HEK293 (cell line): ENCODE results near the gene ZNF488.

Experiments used
- CTCF ChIA-PET: fragments of 350-600 bp; formaldehyde crosslinking; extraction: SDS; loops from one replicate; lab custom pipeline; 2021; ENCODE audit warnings: antibody characterized with exemption; lab: Yijun Ruan, JAX
- POLR2A ChIA-PET: fragments of 300-600 bp; formaldehyde crosslinking; extraction: SDS; loops from one replicate; lab custom pipeline; 2020; ENCODE audit warnings: antibody characterized with exemption, inconsistent platforms; lab: Yijun Ruan, JAX
- H3K27ac ChIP-seq: fragments of 200-500 bp; sonication (Bioruptor generic); 2 replicates; pipeline ENCODE4 v1.5.1; 2014; ENCODE audit warnings: low read depth, low read length, control low read depth, inconsistent platforms; ENCODE audit errors: extremely low read depth
- H3K36me3 ChIP-seq, 2 experiments: fragments of 200-500 bp in 1 of 2; sonication (Bioruptor generic) in 1 of 2; 1 replicate in 1 of 2; 2 replicates in 1 of 2; pipeline ENCODE4 v1.5.1; 2014 to 2017; ENCODE audit warnings: inconsistent platforms in 2 of 2, low read length in 2 of 2; ENCODE audit not compliant: control insufficient read depth in 2 of 2, insufficient read depth in 1 of 2
- H3K4me1 ChIP-seq: fragments of 200-500 bp; sonication (Bioruptor generic); 2 replicates; pipeline ENCODE4 v1.5.1; 2014; ENCODE audit warnings: mild to moderate bottlenecking, low read length, inconsistent platforms; ENCODE audit not compliant: control insufficient read depth, insufficient read depth
- H3K4me3 ChIP-seq: 2 replicates; pipeline ENCODE4 v1.5.1; 2011; ENCODE audit warnings: low read depth, mild to moderate bottlenecking, control low read depth, low read length, moderate library complexity
- H3K9me3 ChIP-seq: fragments of 200-500 bp; sonication (Bioruptor generic); 2 replicates; pipeline ENCODE4 v1.5.1; 2014; ENCODE audit warnings: low read depth, low read length, inconsistent platforms; ENCODE audit not compliant: control insufficient read depth, insufficient read depth
- FEZF1 ChIP-seq: fragments of 450-650 bp; formaldehyde crosslinking; IDR thresholded peaks from 2 replicates; pipeline ENCODE4 v1.5.1; 2016; ENCODE audit warnings: missing biosample characterization, missing genetic modification characterization
- GFI1B ChIP-seq: fragments of 450-650 bp; formaldehyde crosslinking; IDR thresholded peaks from 2 replicates; pipeline ENCODE4 v1.5.1; 2016; ENCODE audit warnings: missing biosample characterization, missing genetic modification characterization
- KLF16 ChIP-seq: fragments of 450-650 bp; formaldehyde crosslinking; IDR thresholded peaks from 2 replicates; pipeline ENCODE4 v1.5.1; 2017; ENCODE audit warnings: missing biosample characterization, missing genetic modification characterization
- PBX3 ChIP-seq: sonication (generic); formaldehyde crosslinking; IDR thresholded peaks from 2 replicates; pipeline ENCODE4 v1.8.1; 2022; ENCODE audit warnings: mild to moderate bottlenecking, moderate library complexity, missing genetic modification reagents
- SCRT2 ChIP-seq: fragments of 450-650 bp; formaldehyde crosslinking; IDR thresholded peaks from 2 replicates; pipeline ENCODE4 v1.5.1; 2016; ENCODE audit warnings: missing biosample characterization, missing genetic modification characterization
- TSHZ1 ChIP-seq: fragments of 450-650 bp; formaldehyde crosslinking; IDR thresholded peaks from 2 replicates; pipeline ENCODE4 v1.5.1; 2016; ENCODE audit warnings: missing biosample characterization, missing genetic modification characterization, borderline replicate concordance
- WT1 ChIP-seq: fragments of 450-650 bp; formaldehyde crosslinking; IDR thresholded peaks from 2 replicates; pipeline ENCODE4 v1.5.1; 2016; ENCODE audit warnings: missing biosample characterization, missing genetic modification characterization
- ZFHX2 ChIP-seq: fragments of 450-650 bp; formaldehyde crosslinking; conservative IDR thresholded peaks from 2 replicates; pipeline ENCODE4 v1.5.1; 2016; ENCODE audit warnings: missing biosample characterization, missing genetic modification characterization
- ZNF23 ChIP-seq: fragments of 450-650 bp; formaldehyde crosslinking; IDR thresholded peaks from 2 replicates; pipeline ENCODE4 v1.5.1; 2016; ENCODE audit warnings: missing biosample characterization, missing genetic modification characterization, borderline replicate concordance
- ZNF354C ChIP-seq: fragments of 450-650 bp; formaldehyde crosslinking; IDR thresholded peaks from 2 replicates; pipeline ENCODE4 v1.5.1; 2016; ENCODE audit warnings: missing biosample characterization, missing genetic modification characterization, low read depth, borderline replicate concordance
- ZNF362 ChIP-seq: fragments of 450-650 bp; formaldehyde crosslinking; IDR thresholded peaks from 2 replicates; pipeline ENCODE4 v1.5.1; 2016; ENCODE audit warnings: missing biosample characterization, missing genetic modification characterization
- ZNF37A ChIP-seq: fragments of 450-650 bp; IDR thresholded peaks from 2 replicates; pipeline ENCODE4 v1.5.1; 2018; ENCODE audit warnings: missing biosample characterization, missing genetic modification characterization
- ZNF394 ChIP-seq: fragments of 450-650 bp; formaldehyde crosslinking; IDR thresholded peaks from 2 replicates; pipeline ENCODE4 v1.5.1; 2016; ENCODE audit warnings: missing biosample characterization, missing genetic modification characterization, mild to moderate bottlenecking, moderate library complexity, borderline replicate concordance
- ZNF398 ChIP-seq: fragments of 450-650 bp; formaldehyde crosslinking; IDR thresholded peaks from 2 replicates; pipeline ENCODE4 v1.5.1; 2017; ENCODE audit warnings: missing biosample characterization, missing genetic modification characterization
- ZNF521 ChIP-seq: fragments of 450-650 bp; formaldehyde crosslinking; IDR thresholded peaks from 2 replicates; pipeline ENCODE4 v1.5.1; 2017; ENCODE audit warnings: missing biosample characterization, mild to moderate bottlenecking, missing genetic modification characterization
- ZNF530 ChIP-seq: fragments of 450-650 bp; formaldehyde crosslinking; IDR thresholded peaks from 2 replicates; pipeline ENCODE4 v1.5.1; 2016; ENCODE audit warnings: low read depth, missing biosample characterization, missing genetic modification characterization
- ZNF623 ChIP-seq: fragments of 450-650 bp; formaldehyde crosslinking; IDR thresholded peaks from 2 replicates; pipeline ENCODE4 v1.5.1; 2016; ENCODE audit warnings: missing biosample characterization, missing genetic modification characterization
- ZNF639 ChIP-seq: fragments of 450-650 bp; formaldehyde crosslinking; IDR thresholded peaks from 2 replicates; pipeline ENCODE4 v1.5.1; 2016; ENCODE audit warnings: missing biosample characterization, missing genetic modification characterization
- ZNF76 ChIP-seq: fragments of 450-650 bp; formaldehyde crosslinking; IDR thresholded peaks from 2 replicates; pipeline ENCODE4; 2016; ENCODE audit warnings: low read depth, missing biosample characterization, missing genetic modification characterization, borderline replicate concordance
- ZNF776 ChIP-seq: fragments of 450-650 bp; formaldehyde crosslinking; IDR thresholded peaks from 2 replicates; pipeline ENCODE4 v1.5.0; 2017; ENCODE audit warnings: missing biosample characterization, missing genetic modification characterization, borderline replicate concordance
- ZSCAN5A ChIP-seq: fragments of 450-650 bp; formaldehyde crosslinking; IDR thresholded peaks from 2 replicates; pipeline ENCODE4 v1.5.1; 2016; ENCODE audit warnings: missing biosample characterization, missing genetic modification characterization
- ZXDB ChIP-seq: fragments of 450-650 bp; formaldehyde crosslinking; IDR thresholded peaks from 2 replicates; pipeline ENCODE4 v1.5.1; 2016; ENCODE audit warnings: missing biosample characterization, missing genetic modification characterization

The ZNF488 gene

GRCh38 chr10:47379445-47379785 is 4.7 kb downstream of the ZNF488 start (continued):
- no peak for TF ChIP-seq PBX3 (CRISPR knock-in tag)
- TF ChIP-seq ZNF354C (tag by site-specific recombination) = no peak
- no peak for TF ChIP-seq GFI1B
- no peak for TF ChIP-seq SCRT2 (tag by site-specific recombination)
- TF ChIP-seq FEZF1 (tag by site-specific recombination) = no peak
- TF ChIP-seq, all 188 proteins: peak for 0

- ChIA-PET CTCF (interaction anchor here (0.7 to 1.4 kb wide), 3 partner anchors 14 to 25 kb away, joined by 3 read pairs; no protein-coding TSS in a partner anchor), POLR2A (interaction anchor here (1.0 kb wide), 1 partner anchor 1095 kb away, joined by 6 read pairs; no protein-coding TSS in a partner anchor)
- Histone ChIP-seq H3K9me3 (no peaks in the 10 kb centered on the region), H3K36me3 (no peaks in the 10 kb centered on the region), H3K27ac (no peak overlapping the region), H3K4me1 (peaks cover 3% of the 10 kb centered on the region; the same call in 1 of the 2 replicates), H3K4me3 (no peak overlapping the region)
- TF ChIP-seq ZFHX2 (tag by site-specific recombination) (no peak), TSHZ1 (tag by site-specific recombination) (no peak), ZNF521 (tag by site-specific recombination) (no peak), ZNF623 (tag by site-specific recombination) (no peak), ZNF76 (tag by site-specific recombination) (no peak), KLF16 (no peak), ZNF530 (tag by site-specific recombination) (no peak), ZNF23 (tag by site-specific recombination) (no peak), WT1 (tag by site-specific recombination) (no peak), ZNF362 (tag by site-specific recombination) (no peak), ZNF394 (tag by site-specific recombination) (no peak), ZNF776 (tag by site-specific recombination) (no peak), ZSCAN5A (tag by site-specific recombination) (no peak), ZNF37A (tag by site-specific recombination) (no peak), ZXDB (tag by site-specific recombination) (no peak), ZNF639 (no peak), ZNF398 (no peak)
Observed at GRCh38 chr10:47378606-47379444, 5.3 kb downstream of the ZNF488 start.
